ES-I3 (cell line): ENCODE results near the gene KCTD12.

ENCODE experiments used
- H3K36me3 ChIP-seq: 2 replicates; pipeline ENCODE4 v1.6.1; 2013; ENCODE audit warnings: mild to moderate bottlenecking, low read length, control low read depth, moderate library complexity; ENCODE audit not compliant: insufficient read depth
- H3K4me1 ChIP-seq: 2 replicates; pipeline ENCODE4 v1.6.1; 2013; ENCODE audit warnings: mild to moderate bottlenecking, control low read depth, low read length; ENCODE audit not compliant: insufficient read depth
- H3K9ac ChIP-seq: 2 replicates; pipeline ENCODE4 v1.6.1; 2013; ENCODE audit warnings: low read depth, mild to moderate bottlenecking, low read length, moderate library complexity
- H3K9me3 ChIP-seq: 2 replicates; pipeline ENCODE4 v1.6.1; 2013; ENCODE audit warnings: mild to moderate bottlenecking, low read length, moderate library complexity; ENCODE audit not compliant: control insufficient read depth, insufficient read depth

The KCTD12 gene

DNA sequence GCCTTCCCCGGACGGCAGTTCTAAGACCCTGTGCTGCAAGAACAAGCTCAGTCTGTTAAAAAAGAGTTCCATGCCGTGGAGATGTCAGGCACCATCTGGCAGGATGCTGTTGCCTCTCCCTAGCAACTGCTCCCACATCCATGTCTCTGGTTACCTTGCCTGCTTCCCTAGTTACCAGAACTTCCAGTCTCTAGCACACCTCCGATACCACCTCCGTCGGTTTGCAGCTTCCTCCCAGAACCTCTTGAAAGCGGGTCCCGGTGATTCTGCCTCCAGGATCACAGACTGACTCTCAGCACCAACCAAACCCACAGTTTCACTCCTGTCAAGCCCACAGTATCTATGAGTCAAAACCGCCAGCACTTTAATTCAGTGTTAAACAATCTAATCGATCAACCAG lies 55.4 kb downstream of the KCTD12 start:
- H3K36me3 ChIP-seq: no peaks in the 10 kb centered on the region
- no peaks in the 10 kb centered on the region for H3K4me1 ChIP-seq
- H3K9ac ChIP-seq: no peak overlapping the region
- no peaks in the 10 kb centered on the region for H3K9me3 ChIP-seq
